Hematopoietic multipotent progenitor cell treated with erythropoietin and hydrocortisone succinate and interleukin-3 and kit ligand, for 8 days (in vitro differentiated cells): ENCODE measurements around the gene APEX2.
"Not testable (repeated sequence)": the region's sequence is repeated elsewhere in the genome, so short reads cannot be mapped to it uniquely, and the experiment has no call there.

ENCODE experiments used
- DNase-seq: peaks from one replicate; pipeline ENCODE4 v3.0.0-alpha.2; 2015

The APEX2 gene

GRCh38 chrX:54999717-55000598, at the start of gene APEX2:
Gene APEX2, plus strand, starts transcription at chrX:55000363. Its CDS starts 60 bp downstream, at chrX:55000423.
- DNase-seq = peak; percentile 95

- DNase-seq = no peak
Measured at GRCh38 chrX:54950730-54951375, 49.3 kb upstream of the APEX2 start.

GRCh38 chrX:54961750-54962149, 38.4 kb upstream of the APEX2 start:
- no peak for DNase-seq

- no peak for DNase-seq
Measured at GRCh38 chrX:54964766-54965497, 35.2 kb upstream of the APEX2 start.

GRCh38 chrX:54977387-54977786, 22.8 kb upstream of the APEX2 start:
- no peak for DNase-seq

GRCh38 chrX:54978448-54978847, 21.7 kb upstream of the APEX2 start:
- no peak for DNase-seq

GRCh38 chrX:54979432-54979831, 20.7 kb upstream of the APEX2 start:
- no peak for DNase-seq

- DNase-seq = no peak
Measured at GRCh38 chrX:54980334-54980733, 19.8 kb upstream of the APEX2 start.

- DNase-seq = not testable (repeated sequence)
Measured at GRCh38 chrX:54983306-54983705, 16.9 kb upstream of the APEX2 start.

- no peak for DNase-seq
Measured at GRCh38 chrX:54991706-54992105, 8.5 kb upstream of the APEX2 start.

GRCh38 chrX:54992911-54993622, 7.1 kb upstream of the APEX2 start:
- DNase-seq = peak; percentile 27

- DNase-seq = no peak
Measured at GRCh38 chrX:54994099-54994498, 6.1 kb upstream of the APEX2 start, which contains the start of gene PFKFB1. Gene PFKFB1, minus strand, starts transcription at chrX:54994188. Its CDS starts 181 bp downstream, at chrX:54994007.

GRCh38 chrX:54994668-54995351, 5.4 kb upstream of the APEX2 start:
- no peak for DNase-seq

- DNase-seq = no peak
Measured at GRCh38 chrX:54995621-54996020, 4.5 kb upstream of the APEX2 start.

GRCh38 chrX:55004231-55004630, 4.1 kb downstream of the APEX2 start:
- DNase-seq = no peak

- no peak for DNase-seq
Measured at GRCh38 chrX:55005256-55005655, 5.1 kb downstream of the APEX2 start.

- DNase-seq = no peak
Measured at GRCh38 chrX:55006827-55007621, 6.9 kb downstream of the APEX2 start.

GRCh38 chrX:55007656-55008055, 7.5 kb downstream of the APEX2 start:
- DNase-seq = no peak

GRCh38 chrX:55008571-55009358, 8.6 kb downstream of the APEX2 start:
- DNase-seq = no peak

GRCh38 chrX:55011294-55011693, 11.1 kb downstream of the APEX2 start:
- peak; percentile 37 for DNase-seq
